Colon (tissue), 2 donors: Measurements from ENCODE around the gene RALY.
"Not testable (repeated sequence)": the region's sequence is repeated elsewhere in the genome, so short reads cannot be mapped to it uniquely, and the experiment has no call there.

Experiments used
- FAIRE-seq: peaks from 2 replicates; lab custom pipeline; 2012; peaks lifted over from hg19 to GRCh38; lab: Jason Lieb, UNC
- donor health status: control.
- donor health status: control.

RALY gene

GRCh38 chr20:34016736-34017135, 23.0 kb downstream of the RALY start:
- no peak for FAIRE-seq

- FAIRE-seq: no peak
Observed at GRCh38 chr20:34017610-34018009, 23.9 kb downstream of the RALY start.

GRCh38 chr20:34018166-34018565, 24.5 kb downstream of the RALY start:
- FAIRE-seq: no peak

- no peak for FAIRE-seq
Observed at GRCh38 chr20:34022151-34022838, 28.6 kb downstream of the RALY start.

GRCh38 chr20:34022839-34023234, 29.1 kb downstream of the RALY start:
- no peak for FAIRE-seq

- FAIRE-seq: no peak
Observed at GRCh38 chr20:34023937-34024722, 30.4 kb downstream of the RALY start.

GRCh38 chr20:34024723-34025351, 31.1 kb downstream of the RALY start:
- no peak for FAIRE-seq

- not testable (repeated sequence) for FAIRE-seq
Observed at GRCh38 chr20:34028013-34028412, 34.3 kb downstream of the RALY start.

- no peak for FAIRE-seq
Observed at GRCh38 chr20:34029415-34029814, 35.7 kb downstream of the RALY start.

- FAIRE-seq: no peak
Observed at GRCh38 chr20:34030456-34030855, 36.7 kb downstream of the RALY start.

- no peak for FAIRE-seq
Observed at GRCh38 chr20:34033903-34034302, 40.2 kb downstream of the RALY start.

GRCh38 chr20:34037121-34037520, 43.4 kb downstream of the RALY start:
- FAIRE-seq: no peak

- no peak for FAIRE-seq
Observed at GRCh38 chr20:34037767-34038166, 44.1 kb downstream of the RALY start.

GRCh38 chr20:34040300-34040995, 46.7 kb downstream of the RALY start:
- FAIRE-seq: no peak

GRCh38 chr20:34041226-34041625, 47.5 kb downstream of the RALY start:
- no peak for FAIRE-seq

GRCh38 chr20:34042262-34042661, 48.6 kb downstream of the RALY start:
- no peak for FAIRE-seq

GRCh38 chr20:34043025-34043424, 49.3 kb downstream of the RALY start:
- no peak for FAIRE-seq

- FAIRE-seq: no peak
Observed at GRCh38 chr20:34045294-34045693, 51.6 kb downstream of the RALY start.

GRCh38 chr20:34045930-34046725, 52.4 kb downstream of the RALY start:
- no peak for FAIRE-seq

GRCh38 chr20:34047010-34047687, 53.4 kb downstream of the RALY start:
- FAIRE-seq: no peak

GRCh38 chr20:34047917-34048316, 54.2 kb downstream of the RALY start:
- FAIRE-seq: no peak
